HepG2 (cell line): ENCODE results near the gene CCDC85C. TPM values are rescaled to one million over a fixed set of nuclear protein-coding genes. Genes with fewer than 3 reads are reported as not detected.
A peak's percentile ranks its signal among the peaks of the same experiment; 100 is the strongest.

ENCODE experiments used
- GABPA ChIP-seq, 2 experiments: IDR thresholded peaks; 2 replicates each; pipeline ENCODE4 v1.6.1; 2011 to 2016; ENCODE audit warnings: low read depth in 2 of 2, low read length in 1 of 2, missing biosample characterization in 1 of 2, missing genetic modification characterization in 1 of 2
- HDAC2 ChIP-seq: sonication (generic); formaldehyde crosslinking; IDR thresholded peaks from 2 replicates; pipeline ENCODE4 v1.4.0; 2020; ENCODE audit warnings: missing genetic modification reagents
- KAT7 ChIP-seq: IDR thresholded peaks from 2 replicates; pipeline ENCODE4 v1.6.1; 2018; ENCODE audit warnings: borderline replicate concordance, missing compliant biosample characterization
- KDM2A ChIP-seq: sonication (generic); formaldehyde crosslinking; IDR thresholded peaks from 2 replicates; pipeline ENCODE4 v1.4.0; 2020; ENCODE audit warnings: low read depth, missing genetic modification reagents, borderline replicate concordance
- MTF2 ChIP-seq: sonication (generic); formaldehyde crosslinking; IDR thresholded peaks from 2 replicates; pipeline ENCODE4 v1.5.0; 2020; ENCODE audit warnings: missing genetic modification reagents, borderline replicate concordance
- MXD4 ChIP-seq: IDR thresholded peaks from 2 replicates; pipeline ENCODE4 v1.6.1; 2016; ENCODE audit warnings: mild to moderate bottlenecking, missing biosample characterization, missing genetic modification reagents
- NFIB ChIP-seq: sonication (generic); formaldehyde crosslinking; IDR thresholded peaks from 2 replicates; pipeline ENCODE4 v1.9.0; 2021; ENCODE audit warnings: missing genetic modification reagents, mild to moderate bottlenecking, borderline replicate concordance
- POLR2AphosphoS5 ChIP-seq: IDR thresholded peaks from 2 replicates; pipeline ENCODE4 v1.6.1; 2012; ENCODE audit warnings: low read depth, low read length
- RAD21 ChIP-seq: fragments of 450-650 bp; formaldehyde crosslinking; IDR thresholded peaks from 2 replicates; pipeline ENCODE4 v1.5.0; 2020; ENCODE audit warnings: mild to moderate bottlenecking
- RARA ChIP-seq: IDR thresholded peaks from 2 replicates; pipeline ENCODE4 v1.6.1; 2016; ENCODE audit warnings: missing genetic modification reagents, missing compliant biosample characterization
- RFX1 ChIP-seq: fragments of 450-650 bp; IDR thresholded peaks from 2 replicates; pipeline ENCODE4 v1.6.1; 2017
- RORA ChIP-seq: sonication (generic); formaldehyde crosslinking; IDR thresholded peaks from 2 replicates; pipeline ENCODE4 v1.5.0; 2020; ENCODE audit warnings: mild to moderate bottlenecking, missing genetic modification reagents, moderate library complexity
- TOE1 ChIP-seq: sonication (generic); formaldehyde crosslinking; IDR thresholded peaks from 2 replicates; pipeline ENCODE4 v1.4.0; 2020; ENCODE audit warnings: mild to moderate bottlenecking, missing genetic modification reagents
- TRAFD1 ChIP-seq: sonication (generic); formaldehyde crosslinking; IDR thresholded peaks from 2 replicates; pipeline ENCODE4 v1.5.1; 2020; ENCODE audit warnings: missing genetic modification reagents, mild to moderate bottlenecking, borderline replicate concordance
- UBTF ChIP-seq: sonication (generic); formaldehyde crosslinking; IDR thresholded peaks from 2 replicates; pipeline ENCODE4 v1.4.0; 2020; ENCODE audit warnings: mild to moderate bottlenecking, missing genetic modification reagents
- XRCC5 ChIP-seq: fragments of 200-400 bp; formaldehyde crosslinking; optimal IDR thresholded peaks from 2 replicates; pipeline ENCODE3; 2017; ENCODE audit warnings: mild to moderate bottlenecking, low read length
- ZC3H4 ChIP-seq: sonication (generic); formaldehyde crosslinking; IDR thresholded peaks from 2 replicates; pipeline ENCODE4 v1.4.0; 2020; ENCODE audit warnings: missing genetic modification reagents, borderline replicate concordance
- ZKSCAN8 ChIP-seq: IDR thresholded peaks from 2 replicates; pipeline ENCODE4 v1.6.1; 2016; ENCODE audit warnings: borderline replicate concordance, missing genetic modification reagents, missing compliant biosample characterization
- ZNF232 ChIP-seq: sonication (generic); formaldehyde crosslinking; IDR thresholded peaks from 2 replicates; pipeline ENCODE4 v1.4.0; 2020; ENCODE audit warnings: missing genetic modification reagents, borderline replicate concordance
- ZNF329 ChIP-seq: sonication (generic); formaldehyde crosslinking; IDR thresholded peaks from 2 replicates; pipeline ENCODE4 v1.9.0; 2021; ENCODE audit warnings: low read depth, mild to moderate bottlenecking, missing genetic modification reagents
- ZNF530 ChIP-seq: sonication (generic); formaldehyde crosslinking; IDR thresholded peaks from 2 replicates; pipeline ENCODE4 v1.5.0; 2020; ENCODE audit warnings: low read depth, mild to moderate bottlenecking, missing genetic modification reagents
- ZNF639 ChIP-seq: conservative IDR thresholded peaks from 2 replicates; pipeline ENCODE4 v1.6.1; 2018; ENCODE audit warnings: missing genetic modification reagents
- ZNF746 ChIP-seq: sonication (generic); formaldehyde crosslinking; IDR thresholded peaks from 2 replicates; pipeline ENCODE4 v1.8.0; 2022; ENCODE audit warnings: mild to moderate bottlenecking, missing genetic modification reagents
- ZNF850 ChIP-seq: sonication (generic); formaldehyde crosslinking; conservative IDR thresholded peaks from 2 replicates; pipeline ENCODE4 v1.9.0; 2021; ENCODE audit warnings: mild to moderate bottlenecking, missing genetic modification reagents
- ZSCAN25 ChIP-seq: sonication (generic); formaldehyde crosslinking; IDR thresholded peaks from 2 replicates; pipeline ENCODE4 v1.8.0; 2022; ENCODE audit warnings: mild to moderate bottlenecking, missing genetic modification reagents
- polyA plus RNA-seq, 8 experiments: library from polyadenylated mRNA; depleted of rRNA in 3 of 8; stranded (reverse) in 7 of 8; unstranded in 1 of 8; fragments of >200 nt; fragmentation: Illumina TruSeq in 4 of 8; extraction: Trizol in 4 of 8; gene quantifications; 2 replicates each; pipeline versions ENCODE4 v1.2.1 to v1.2.3, GENCODE V29; 2011 to 2016; ENCODE audit warnings: low read depth in 4 of 8, missing spikeins in 1 of 8, mixed read lengths in 1 of 8; ENCODE audit not compliant: insufficient read depth in 1 of 8
- total RNA-seq, 5 experiments: library from RNA; depleted of rRNA; stranded (reverse); fragments of >200 nt; fragmentation: Illumina TruSeq; extraction: Trizol; gene quantifications; 2 replicates each; pipeline ENCODE4 v1.2.3, GENCODE V29; 2016; ENCODE audit warnings: low read depth in 1 of 5

CCDC85C gene
- total and polyA plus RNA-seq, 2 of the 13 experiments (the other 11 are each of a cell fraction or from before 2014, with no cell fraction given) = 18.8 to 43.8 TPM

- TF ChIP-seq ZNF746 (CRISPR knock-in tag) (0 out of 2 replicates have a peak, but pooled peaks have one; percentile 12), KAT7 (CRISPR knock-in tag) (peak; percentile 43; the same call in 1 of the 2 replicates), XRCC5 (peak; percentile 32), ZNF850 (CRISPR knock-in tag) (0 out of 2 replicates have a peak, but pooled peaks have one; percentile 5), POLR2AphosphoS5 (0 out of 2 replicates have a peak, but pooled peaks have one; percentile 24), MXD4 (CRISPR knock-in tag) (0 out of 2 replicates have a peak, but pooled peaks have one; percentile 26), MTF2 (CRISPR knock-in tag) (no peak), RORA (no peak), UBTF (CRISPR knock-in tag) (peak; percentile 54; the same call in 1 of the 2 replicates), ZNF639 (CRISPR knock-in tag) (no peak), ZNF530 (CRISPR knock-in tag) (no peak), TOE1 (CRISPR knock-in tag) (no peak), RAD21 (CRISPR knock-in tag) (peak; percentile 45; the same call in 1 of the 2 replicates), RFX1 (no peak), RARA (no peak), ZNF329 (CRISPR knock-in tag) (no peak), ZKSCAN8 (CRISPR knock-in tag) (no peak), ZC3H4 (CRISPR knock-in tag) (no peak), NFIB (CRISPR knock-in tag) (no peak), TRAFD1 (CRISPR knock-in tag) (no peak), KDM2A (CRISPR knock-in tag) (peak; percentile 34), HDAC2 (CRISPR knock-in tag) (0 out of 2 replicates have a peak, but pooled peaks have one; percentile 20), GABPA (IDR thresholded peaks at IDR 0.05; ENCODE audit: low read depth, low read length) (no peak), GABPA (CRISPR knock-in tag; IDR thresholded peaks at IDR 0.05; ENCODE audit: low read depth) (no peak), ZNF232 (CRISPR knock-in tag) (no peak), ZSCAN25 (peak; percentile 44; the same call in 1 of the 2 replicates)
These were observed 123.8 kb downstream of the CCDC85C start, which contains the start of gene SETD3 (continued) for GRCh38 chr14:99479906-99480869.
